OCI-LY7 (cell line): Measurements from ENCODE around the gene VWA2. TPM values are rescaled to one million over a fixed set of nuclear protein-coding genes. Genes with fewer than 3 reads are reported as not detected.

ENCODE experiments used
- BruUV-seq: library from RNA; stranded (reverse); fragments of 400-500 nt; replicated peaks from 2 replicates; lab custom pipeline; 2021; lab: Mats Ljungman, UMichigan
- CTCF ChIA-PET: fragments of 300-600 bp; sonication (Branson Sonifier 250); formaldehyde crosslinking; loops from one replicate; lab custom pipeline; 2022; ENCODE audit warnings: antibody characterized with exemption; ENCODE audit not compliant: unreplicated experiment; lab: Charles Lee
- POLR2A ChIA-PET: fragments of 300-600 bp; sonication (Branson Sonifier 250); formaldehyde crosslinking; loops from one replicate; lab custom pipeline; 2022; ENCODE audit warnings: antibody characterized with exemption; lab: Charles Lee
- DNase-seq: peaks from one replicate; pipeline ENCODE4 v3.0.0-alpha.2; 2015; ENCODE audit warnings: low spot score
- H2AFZ ChIP-seq: fragments of 200-600 bp; sonication (generic), shearing (Covaris generic); 2 replicates; pipeline ENCODE4 v1.6.1; 2014; ENCODE audit warnings: mild to moderate bottlenecking, antibody characterized with exemption, low read length, moderate library complexity
- H3K27ac ChIP-seq: fragments of 200-600 bp; sonication (generic); 2 replicates; pipeline ENCODE4 v1.5.1; 2014; ENCODE audit warnings: mixed run types, low read depth, mild to moderate bottlenecking, moderate library complexity, low read length, inconsistent platforms; ENCODE audit not compliant: poor library complexity, severe bottlenecking
- H3K36me3 ChIP-seq: fragments of 200-600 bp; sonication (generic); 2 replicates; pipeline ENCODE4 v1.6.1; 2014; ENCODE audit warnings: mild to moderate bottlenecking, antibody characterized with exemption, low read length, moderate library complexity, mixed read lengths; ENCODE audit not compliant: insufficient read depth
- H3K4me1 ChIP-seq: fragments of 200-600 bp; sonication (generic); 2 replicates; pipeline ENCODE4 v1.5.1; 2014; ENCODE audit warnings: mild to moderate bottlenecking, low read length; ENCODE audit not compliant: insufficient read depth, poor library complexity, severe bottlenecking
- H3K4me2 ChIP-seq: fragments of 200-600 bp; sonication (generic); 2 replicates; pipeline ENCODE4 v1.6.1; 2014; ENCODE audit warnings: mild to moderate bottlenecking, low read length
- H3K4me3 ChIP-seq: fragments of 200-600 bp; sonication (generic); 2 replicates; pipeline ENCODE4 v1.5.1; 2014; ENCODE audit warnings: mild to moderate bottlenecking, low read depth, low read length; ENCODE audit not compliant: poor library complexity, severe bottlenecking
- H3K79me2 ChIP-seq: fragments of 200-600 bp; sonication (generic); 2 replicates; pipeline ENCODE4 v1.6.1; 2016; ENCODE audit warnings: low read depth, mild to moderate bottlenecking, low read length, moderate library complexity, mixed read lengths; ENCODE audit not compliant: insufficient read depth
- H3K9me2 ChIP-seq: fragments of 200-600 bp; sonication (generic); 2 replicates; pipeline ENCODE4 v1.6.1; 2016; ENCODE audit warnings: mild to moderate bottlenecking, low read length, mixed read lengths; ENCODE audit not compliant: insufficient read depth
- H3K9me3 ChIP-seq: fragments of 200-600 bp; sonication (generic); 2 replicates; pipeline ENCODE4 v1.6.1; 2014; ENCODE audit warnings: mild to moderate bottlenecking, mixed run types, low read length, mixed read lengths
- H4K20me1 ChIP-seq: fragments of 200-600 bp; sonication (generic); 2 replicates; pipeline ENCODE4 v1.6.1; 2014; ENCODE audit warnings: mild to moderate bottlenecking, antibody characterized with exemption, low read length, moderate library complexity, mixed read lengths; ENCODE audit not compliant: insufficient read depth
- EZH2phosphoT487 ChIP-seq: fragments of 200-600 bp; sonication (generic); IDR thresholded peaks from 2 replicates; pipeline ENCODE4 v1.6.1; 2018; ENCODE audit warnings: low read depth, borderline replicate concordance, mild to moderate bottlenecking, mixed run types, antibody characterized with exemption, low read length, moderate library complexity, mixed read lengths
- intact Hi-C: fragments of 100-400 bp; cut with micrococcal nuclease; formaldehyde crosslinking; loops from one replicate; pipeline ENCODE4 v1.10.0; 2022; ENCODE audit not compliant: unreplicated experiment
- total RNA-seq, 2 experiments: library from RNA; depleted of rRNA in 1 of 2; stranded (reverse); fragments of >200 nt in 1 of 2; shearing (Covaris generic) in 1 of 2; gene quantifications; 2 replicates each; pipeline ENCODE4 v1.2.3, GENCODE V29; 2014 to 2022
- TF ChIP-seq, protein P1 (sequence below): fragments of 200-600 bp; sonication (generic); conservative IDR thresholded peaks from 2 replicates; pipeline ENCODE4 v1.5.1; 2014; ENCODE audit warnings: mild to moderate bottlenecking, antibody characterized with exemption, low read length, moderate library complexity, mixed read lengths

VWA2 gene
- total RNA-seq, 2 experiments from 2014 or later: not detected

DNA sequence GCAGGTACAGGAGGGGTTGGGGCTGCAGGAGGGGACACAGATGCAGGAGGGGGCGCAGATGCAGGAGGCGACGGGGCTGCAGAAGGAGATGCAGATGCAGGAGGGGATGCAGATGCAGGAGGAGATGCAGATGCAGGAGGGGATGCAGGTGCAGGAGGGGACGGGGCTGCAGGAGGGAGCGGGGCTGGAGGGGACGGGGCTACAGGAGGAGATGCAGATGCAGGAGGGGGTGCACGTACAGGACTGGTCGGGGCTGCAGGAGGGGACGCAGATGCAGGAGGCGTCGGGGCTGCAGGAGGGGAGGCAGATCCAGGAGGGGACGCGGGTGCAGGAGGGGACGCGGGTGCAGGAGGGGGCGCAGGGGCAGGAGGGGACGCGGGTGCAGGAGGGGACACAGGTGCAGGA, 66.5 kb downstream of the VWA2 start:
- Histone ChIP-seq H4K20me1 (no peaks in the 10 kb centered on the region), H3K9me2 (no peaks in the 10 kb centered on the region), H2AFZ (no peak overlapping the region; the same call in 1 of the 2 replicates), H3K9me3 (no peaks in the 10 kb centered on the region), H3K27ac (no peak overlapping the region), H3K4me1 (peaks cover 5% of the 10 kb centered on the region), H3K36me3 (no peaks in the 10 kb centered on the region), H3K4me2 (no peak overlapping the region), H3K79me2 (no peaks in the 10 kb centered on the region), H3K4me3 (peak overlapping the region; percentile 74)
- no TSS peak for BruUV-seq
- TF ChIP-seq EZH2phosphoT487: no peak
- TF ChIP-seq, protein P1, sequence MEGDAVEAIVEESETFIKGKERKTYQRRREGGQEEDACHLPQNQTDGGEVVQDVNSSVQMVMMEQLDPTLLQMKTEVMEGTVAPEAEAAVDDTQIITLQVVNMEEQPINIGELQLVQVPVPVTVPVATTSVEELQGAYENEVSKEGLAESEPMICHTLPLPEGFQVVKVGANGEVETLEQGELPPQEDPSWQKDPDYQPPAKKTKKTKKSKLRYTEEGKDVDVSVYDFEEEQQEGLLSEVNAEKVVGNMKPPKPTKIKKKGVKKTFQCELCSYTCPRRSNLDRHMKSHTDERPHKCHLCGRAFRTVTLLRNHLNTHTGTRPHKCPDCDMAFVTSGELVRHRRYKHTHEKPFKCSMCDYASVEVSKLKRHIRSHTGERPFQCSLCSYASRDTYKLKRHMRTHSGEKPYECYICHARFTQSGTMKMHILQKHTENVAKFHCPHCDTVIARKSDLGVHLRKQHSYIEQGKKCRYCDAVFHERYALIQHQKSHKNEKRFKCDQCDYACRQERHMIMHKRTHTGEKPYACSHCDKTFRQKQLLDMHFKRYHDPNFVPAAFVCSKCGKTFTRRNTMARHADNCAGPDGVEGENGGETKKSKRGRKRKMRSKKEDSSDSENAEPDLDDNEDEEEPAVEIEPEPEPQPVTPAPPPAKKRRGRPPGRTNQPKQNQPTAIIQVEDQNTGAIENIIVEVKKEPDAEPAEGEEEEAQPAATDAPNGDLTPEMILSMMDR: no peak
- ChIA-PET CTCF (interaction anchor here (0.7 kb wide), 1 partner anchor 21 kb away, joined by 3 read pairs; no protein-coding TSS in a partner anchor), POLR2A (no interaction called here)
- DNase-seq: no peak
- intact Hi-C loops: loop anchor here (2.0 to 10.0 kb wide), 3 partner anchors 389 to 819 kb away; no protein-coding TSS in a partner anchor

DNA sequence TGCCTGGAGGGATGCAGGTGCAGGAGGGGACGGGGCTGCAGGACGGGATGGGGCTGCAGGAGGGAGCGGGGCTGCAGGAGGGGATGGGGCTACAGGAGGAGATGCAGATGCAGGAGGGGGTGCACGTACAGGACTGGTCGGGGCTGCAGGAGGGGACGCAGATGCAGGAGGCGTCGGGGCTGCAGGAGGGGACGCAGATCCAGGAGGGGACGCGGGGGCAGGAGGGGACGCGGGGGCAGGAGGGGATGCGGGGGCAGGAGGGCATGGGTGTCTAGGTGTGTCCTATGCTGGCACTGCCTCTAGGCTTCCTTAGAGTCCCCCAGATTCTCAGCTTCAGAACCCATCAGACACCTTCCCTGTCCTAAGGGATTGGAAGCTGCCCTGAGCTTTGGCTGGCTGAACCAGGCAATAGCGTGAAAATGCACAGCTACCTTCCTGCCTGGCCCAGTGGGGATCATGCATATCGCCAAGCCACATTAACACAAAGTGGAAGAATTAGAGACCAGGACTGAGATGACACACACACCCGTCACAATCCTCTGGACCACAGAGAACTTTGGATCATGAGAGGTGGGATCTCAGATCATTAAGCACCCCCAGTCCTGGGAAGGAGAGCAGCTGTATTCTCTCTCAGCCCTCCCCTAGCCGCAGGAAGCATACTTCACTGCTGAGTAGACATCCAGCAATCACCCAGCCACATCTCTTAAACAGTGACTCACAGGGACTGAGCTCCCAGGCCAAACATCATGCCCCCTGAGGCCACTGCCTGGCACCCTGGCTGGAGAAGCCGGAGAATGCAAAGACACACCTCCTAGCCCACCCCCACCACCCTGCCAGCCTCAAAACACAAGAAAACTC, 67.3 kb downstream of the VWA2 start:
- H3K4me1 ChIP-seq: peaks cover 5% of the 10 kb centered on the region
- H3K27ac ChIP-seq: no peak overlapping the region
- no peaks in the 10 kb centered on the region for H3K9me2 ChIP-seq
- ChIA-PET POLR2A (interaction anchor here (0.6 to 0.9 kb wide), 3 partner anchors 17 to 507 kb away, joined by 3 to 6 read pairs (median 3); no protein-coding TSS in a partner anchor), CTCF (no interaction called here)
- no TSS peak for BruUV-seq
- no peaks in the 10 kb centered on the region for H3K79me2 ChIP-seq
- no peak overlapping the region for H3K4me3 ChIP-seq
- H2AFZ ChIP-seq: no peak overlapping the region
- intact Hi-C loops: loop anchor here (10.0 kb wide), 1 partner anchor 818 kb away; no protein-coding TSS in a partner anchor
- no peak for TF ChIP-seq EZH2phosphoT487
- TF ChIP-seq, protein P1: no peak
- no peaks in the 10 kb centered on the region for H3K9me3 ChIP-seq
- no peaks in the 10 kb centered on the region for H4K20me1 ChIP-seq
- no peak for DNase-seq
- H3K4me2 ChIP-seq: no peak overlapping the region
- H3K36me3 ChIP-seq: no peaks in the 10 kb centered on the region

DNA sequence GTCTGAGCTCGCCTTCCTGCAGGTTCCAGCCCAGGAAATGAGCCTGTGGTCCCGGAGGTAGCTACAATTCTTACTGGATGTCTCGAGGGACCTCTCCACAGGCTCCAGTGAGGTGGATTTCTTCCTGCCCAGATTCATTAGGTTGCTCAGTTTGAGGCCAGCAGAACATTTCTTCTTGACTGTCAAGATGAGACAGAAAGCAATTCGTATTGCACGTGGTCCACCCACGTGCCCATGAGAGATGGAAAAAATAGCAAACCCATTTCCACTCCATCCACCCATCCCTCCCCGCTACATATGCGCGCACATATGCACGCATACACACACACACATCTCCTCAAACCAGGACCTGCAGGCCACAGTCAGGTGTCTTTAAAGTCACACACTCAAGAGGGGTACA, 68.7 kb downstream of the VWA2 start:
- H3K4me2 ChIP-seq: no peak overlapping the region
- ChIA-PET CTCF (no interaction called here), POLR2A (interaction anchor here (0.5 to 1.2 kb wide), 2 partner anchors 9 to 503 kb away, joined by 3 to 5 read pairs; no protein-coding TSS in a partner anchor)
- no peak overlapping the region for H3K27ac ChIP-seq
- H3K4me1 ChIP-seq: peaks cover 5% of the 10 kb centered on the region
- no peak overlapping the region for H2AFZ ChIP-seq
- intact Hi-C loops: loop anchor here (10.0 kb wide), 1 partner anchor 817 kb away; no protein-coding TSS in a partner anchor
- no peaks in the 10 kb centered on the region for H3K79me2 ChIP-seq
- no peaks in the 10 kb centered on the region for H3K36me3 ChIP-seq
- no peak for TF ChIP-seq EZH2phosphoT487
- TF ChIP-seq, protein P1: no peak
- H3K9me3 ChIP-seq: no peaks in the 10 kb centered on the region
- H4K20me1 ChIP-seq: no peaks in the 10 kb centered on the region
- BruUV-seq: no TSS peak
- no peaks in the 10 kb centered on the region for H3K9me2 ChIP-seq
- no peak for DNase-seq
- no peak overlapping the region for H3K4me3 ChIP-seq
